ENCODE data around the gene MAP4K2.

The MAP4K2 gene

GRCh38 chr11:64787526-64788320 lies 15.3 kb downstream of the MAP4K2 start:
- DNase-seq (ENCODE audit: extremely low spot score): peak; percentile 75
- TF ChIP-seq FOXA1 (IDR thresholded peaks at IDR 0.05) (no peak), ZNF384 (IDR thresholded peaks at IDR 0.05) (no peak), FOXK2 (IDR thresholded peaks at IDR 0.05) (no peak)
- ChIA-PET POLR2A (interaction anchor here (0.8 kb wide), 1 partner anchor 287 kb away, joined by 3 read pairs; no protein-coding TSS in a partner anchor), CTCF (interaction anchor here (0.7 to 1.6 kb wide), 5 partner anchors 9 to 87 kb away, joined by 3 to 5 read pairs (median 4); partner anchors contain the start of genes PYGM and SF1)

DNA sequence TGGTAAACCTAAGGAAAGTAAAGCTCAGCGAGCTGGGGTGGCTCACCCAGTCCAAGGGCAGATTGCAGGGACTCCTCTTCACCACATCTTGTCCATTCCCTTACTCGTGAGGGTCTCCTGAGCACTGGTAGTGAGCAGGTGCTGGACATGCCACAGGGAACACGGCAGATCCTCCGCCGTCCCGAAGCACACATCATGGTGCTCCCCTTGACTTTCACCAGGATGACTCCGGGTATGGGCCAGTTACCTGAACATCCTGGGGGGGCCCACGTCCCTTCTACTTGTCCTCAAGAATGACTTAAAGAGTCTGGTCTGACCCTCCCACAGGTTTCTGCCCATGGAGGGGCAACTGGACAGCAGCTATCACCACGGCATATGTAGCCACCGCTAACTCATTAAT lies 16.7 kb downstream of the MAP4K2 start:
- TF ChIP-seq CTBP1 (IDR thresholded peaks at IDR 0.05; ENCODE audit: borderline replicate concordance) (no peak), TARDBP (IDR thresholded peaks at IDR 0.05) (no peak), FOXM1 (IDR thresholded peaks at IDR 0.05; ENCODE audit: borderline replicate concordance) (no peak)
- POLR2A ChIA-PET: no interaction called here
- no peak for DNase-seq (ENCODE audit: extremely low spot score)
- CTCF ChIA-PET: interaction anchor here (0.6 to 1.3 kb wide), 3 partner anchors 18 to 98 kb away, joined by 3 read pairs; no protein-coding TSS in a partner anchor

DNA sequence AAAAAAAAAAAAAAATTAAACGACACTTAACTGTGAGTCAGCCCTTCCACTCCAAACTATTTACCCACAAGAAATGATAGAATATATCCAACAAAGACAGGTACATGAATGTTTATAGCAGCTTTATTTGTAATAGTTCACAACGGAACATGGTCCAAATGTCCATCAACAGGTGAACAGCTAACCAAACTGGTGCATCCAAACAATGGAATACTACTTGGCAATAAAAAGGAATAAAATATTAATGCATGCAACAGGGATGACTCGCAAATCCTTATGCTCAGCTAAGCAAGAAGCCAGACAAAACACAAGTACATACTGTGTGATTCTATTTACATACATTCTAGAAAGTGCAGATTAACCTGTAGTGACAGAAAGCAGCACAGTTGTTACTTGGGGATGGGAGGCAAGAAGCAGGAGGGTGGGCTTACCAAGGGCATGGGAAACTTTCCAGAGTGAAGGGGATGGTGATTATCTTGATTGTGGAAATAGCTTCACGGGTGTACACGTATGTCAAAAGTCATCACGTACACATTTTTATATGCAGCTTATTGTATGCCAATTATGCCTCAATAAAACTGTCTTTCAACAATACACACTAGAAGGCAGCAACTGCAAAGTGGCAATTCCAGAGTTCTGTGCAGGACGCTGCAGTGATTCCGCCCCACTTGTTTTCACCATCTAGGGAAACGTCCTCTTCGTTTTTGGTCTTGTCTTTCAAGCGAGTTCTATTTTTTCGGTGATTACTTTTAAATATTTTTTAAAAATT lies 18.0 kb downstream of the MAP4K2 start:
- ChIA-PET CTCF (interaction anchor here (0.7 to 1.3 kb wide), 3 partner anchors 13 to 19 kb away, joined by 3 to 4 read pairs (median 3); no protein-coding TSS in a partner anchor), POLR2A (no interaction called here)
- DNase-seq (ENCODE audit: extremely low spot score): no peak
- TF ChIP-seq ZNF384 (IDR thresholded peaks at IDR 0.05) (no peak), FOXA1 (IDR thresholded peaks at IDR 0.05) (no peak), CTBP1 (IDR thresholded peaks at IDR 0.05; ENCODE audit: borderline replicate concordance) (no peak), TARDBP (IDR thresholded peaks at IDR 0.05) (no peak), SUZ12 (IDR thresholded peaks at IDR 0.05) (no peak), FOXM1 (IDR thresholded peaks at IDR 0.05; ENCODE audit: borderline replicate concordance) (no peak), LEF1 (IDR thresholded peaks at IDR 0.05; ENCODE audit: borderline replicate concordance) (no peak), L3MBTL2 (conservative IDR thresholded peaks at IDR 0.05) (no peak), NFRKB (IDR thresholded peaks at IDR 0.05) (no peak)
- TF ChIP-seq, protein P1, sequence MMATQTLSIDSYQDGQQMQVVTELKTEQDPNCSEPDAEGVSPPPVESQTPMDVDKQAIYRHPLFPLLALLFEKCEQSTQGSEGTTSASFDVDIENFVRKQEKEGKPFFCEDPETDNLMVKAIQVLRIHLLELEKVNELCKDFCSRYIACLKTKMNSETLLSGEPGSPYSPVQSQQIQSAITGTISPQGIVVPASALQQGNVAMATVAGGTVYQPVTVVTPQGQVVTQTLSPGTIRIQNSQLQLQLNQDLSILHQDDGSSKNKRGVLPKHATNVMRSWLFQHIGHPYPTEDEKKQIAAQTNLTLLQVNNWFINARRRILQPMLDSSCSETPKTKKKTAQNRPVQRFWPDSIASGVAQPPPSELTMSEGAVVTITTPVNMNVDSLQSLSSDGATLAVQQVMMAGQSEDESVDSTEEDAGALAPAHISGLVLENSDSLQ (IDR thresholded peaks at IDR 0.05): no peak

DNA sequence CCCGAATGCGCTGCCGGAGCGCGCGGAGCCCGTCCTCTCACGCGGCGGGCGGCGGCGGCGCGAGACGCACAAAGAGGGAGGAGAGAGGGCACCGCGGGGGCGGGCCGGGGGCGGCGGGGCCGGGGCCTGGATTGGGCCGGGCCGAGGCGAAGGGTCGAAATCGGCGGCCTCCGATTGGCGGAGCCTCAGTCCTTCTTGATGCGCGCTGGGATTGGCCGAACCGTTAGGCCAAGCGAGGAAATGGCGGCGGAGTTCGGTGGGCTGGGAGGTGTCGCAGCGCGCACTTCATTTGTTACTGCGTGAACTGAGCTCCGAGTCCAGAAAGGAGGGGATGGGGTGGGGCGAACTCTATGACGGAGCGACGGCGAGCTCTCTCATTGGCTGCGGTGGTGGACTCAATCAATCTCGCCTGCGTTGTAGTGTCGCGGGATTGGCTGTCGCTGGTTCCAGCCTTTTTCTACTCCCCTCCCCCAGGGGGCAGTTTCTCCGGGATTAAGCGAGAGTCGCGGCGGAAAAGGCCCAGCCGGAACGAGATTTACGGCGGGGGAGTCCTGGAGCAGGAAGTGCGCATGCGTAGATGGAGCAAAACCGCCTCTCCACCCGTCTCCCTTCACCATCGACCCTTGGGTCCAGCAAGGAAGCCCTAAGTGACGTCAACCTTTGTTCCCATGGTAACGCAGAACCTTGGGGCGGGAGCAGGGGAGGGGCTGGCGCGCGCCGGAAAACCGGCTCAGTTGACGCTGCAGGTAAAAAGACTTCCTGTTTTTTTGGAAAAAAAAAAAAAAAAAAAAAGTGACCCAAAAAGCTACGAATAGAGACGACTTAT lies 24.3 kb downstream of the MAP4K2 start, which contains the start of gene SF1:
Gene SF1, minus strand, starts transcription at position 70 of the 826 bp plus-strand sequence. CDS start 150 bp downstream, outside the sequence.
- peak; percentile 98 for DNase-seq (ENCODE audit: extremely low spot score)
- TF ChIP-seq ARNT (IDR thresholded peaks at IDR 0.05) (no peak), FOXM1 (IDR thresholded peaks at IDR 0.05; ENCODE audit: borderline replicate concordance) (no peak), CTBP1 (IDR thresholded peaks at IDR 0.05; ENCODE audit: borderline replicate concordance) (no peak), ELF4 (IDR thresholded peaks at IDR 0.05) (peak; percentile 19; the same call in 1 of the 2 replicates), BHLHE40 (IDR thresholded peaks at IDR 0.05; ENCODE audit: borderline replicate concordance) (no peak)
- TF ChIP-seq, protein P1 (IDR thresholded peaks at IDR 0.05): peak; percentile 95
- ChIA-PET CTCF (interaction anchor here (0.5 to 1.5 kb wide), 3 partner anchors 9 to 109 kb away, joined by 3 to 5 read pairs (median 4); no protein-coding TSS in a partner anchor), POLR2A (interaction anchor here (0.6 to 1.5 kb wide), 33 partner anchors 10 to 461 kb away, joined by 3 to 17 read pairs (median 4); partner anchors contain the start of genes MAP4K2, MEN1, PYGM and TRMT112)

- ChIA-PET CTCF (interaction anchor here (1.5 kb wide), 1 partner anchor 9 kb away, joined by 5 read pairs; no protein-coding TSS in a partner anchor), POLR2A (interaction anchor here (0.9 to 1.5 kb wide), 19 partner anchors 14 to 461 kb away, joined by 3 to 17 read pairs (median 4); partner anchors contain the start of genes MAP4K2, MEN1, PYGM and TRMT112)
- no peak for DNase-seq (ENCODE audit: extremely low spot score)
- TF ChIP-seq FOXM1 (IDR thresholded peaks at IDR 0.05; ENCODE audit: borderline replicate concordance) (peak; percentile 19; the same call in 1 of the 2 replicates), BHLHE40 (IDR thresholded peaks at IDR 0.05; ENCODE audit: borderline replicate concordance) (no peak)
Observed at GRCh38 chr11:64778223-64778472, 24.9 kb downstream of the MAP4K2 start.

- TF ChIP-seq BHLHE40 (IDR thresholded peaks at IDR 0.05; ENCODE audit: borderline replicate concordance) (no peak), ARNT (IDR thresholded peaks at IDR 0.05) (no peak), CTBP1 (IDR thresholded peaks at IDR 0.05; ENCODE audit: borderline replicate concordance) (no peak), ELF4 (IDR thresholded peaks at IDR 0.05) (no peak), L3MBTL2 (conservative IDR thresholded peaks at IDR 0.05) (no peak), ZNF384 (IDR thresholded peaks at IDR 0.05) (no peak)
- ChIA-PET CTCF (interaction anchor here (0.7 kb wide), 1 partner anchor 21 kb away, joined by 7 read pairs; no protein-coding TSS in a partner anchor), POLR2A (interaction anchor here (0.9 to 1.6 kb wide), 6 partner anchors 14 to 30 kb away, joined by 3 to 6 read pairs (median 4); partner anchors contain the start of gene MAP4K2)
Observed at GRCh38 chr11:64777449-64778222, 25.4 kb downstream of the MAP4K2 start.

More at GRCh38 chr11:64777449-64778222, 25.4 kb downstream of the MAP4K2 start:
- DNase-seq (ENCODE audit: extremely low spot score): peak; percentile 92
